ENCODE measurements around the gene WDR59. TPM values are rescaled to one million over a fixed set of nuclear protein-coding genes. Genes with fewer than 3 reads are reported as not detected.

Gene WDR59
- polyA plus RNA-seq, 3 donors, result 6.7 to 44.4 (median 7.8) TPM

DNA sequence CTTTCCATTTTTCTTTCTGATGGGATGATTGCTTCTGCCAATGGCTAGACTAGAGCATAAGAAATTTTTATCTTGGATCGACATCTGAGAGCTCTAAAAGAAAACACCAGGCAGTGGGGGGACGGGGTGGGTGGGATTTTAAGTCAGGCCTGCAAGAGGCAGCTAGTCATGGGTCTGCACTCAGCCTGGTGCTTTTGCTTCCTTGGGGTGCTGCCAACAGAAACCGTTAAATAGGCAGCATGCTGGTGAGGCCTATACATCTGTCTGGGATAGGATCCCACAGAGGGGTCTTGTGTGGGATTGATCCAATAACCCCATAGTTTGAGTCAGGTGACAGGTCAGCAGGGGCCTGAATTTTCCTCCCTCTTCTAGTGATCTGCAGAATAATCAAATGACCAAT, 40.8 kb upstream of the WDR59 start:
- 12% methylated on average over 3 of the region's 3 CpGs for WGBS (ENCODE audit: insufficient coverage)
- no peak overlapping the region for H3K4me3 ChIP-seq (replicated peaks in 1 of 3; ENCODE audit: low read depth in 2 of 3, low read length in 3 of 3)
- peaks cover 26% of the 10 kb centered on the region for H3K4me1 Mint-ChIP-seq

DNA sequence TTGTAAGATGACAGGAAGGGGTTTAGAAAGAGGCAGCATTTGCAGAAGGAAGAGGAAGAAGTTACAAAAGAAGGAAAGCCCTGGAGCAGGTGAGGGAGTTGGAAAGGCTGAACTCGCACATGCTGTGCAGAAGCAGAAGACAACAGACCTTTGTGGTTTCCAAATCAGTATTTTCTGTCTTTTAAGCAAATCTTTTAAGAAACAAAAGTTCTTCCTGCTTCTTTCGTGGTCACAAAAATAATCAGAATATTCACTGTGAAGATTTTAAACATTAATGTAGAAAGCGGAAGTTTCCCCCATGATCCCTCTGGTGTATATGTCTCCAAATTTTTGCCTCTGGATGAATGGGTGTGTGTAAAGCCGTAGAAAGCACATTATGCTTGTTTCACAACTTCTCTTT, 39.7 kb upstream of the WDR59 start:
- Histone ChIP-seq H3K36me3 (replicated peaks in 1 of 2; ENCODE audit: control insufficient read depth in 1 of 2, insufficient read depth in 2 of 2, low read length in 2 of 2) (peaks cover 0 to 15% of the 10 kb centered on the region in 2 donors), H3K79me2 (ENCODE audit: insufficient read depth, low read length) (peaks cover 70% of the 10 kb centered on the region), H2AFZ (ENCODE audit: insufficient read depth, low read depth, low read length, poor library complexity, severe bottlenecking) (no peak overlapping the region), H3K4me2 (replicated peaks; ENCODE audit: extremely low read depth, low read length, poor library complexity, severe bottlenecking) (peak overlapping the region; percentile 40), H3K9ac (ENCODE audit: insufficient read depth, low read length, poor library complexity, severe bottlenecking) (no peak overlapping the region), H3K4me3 (replicated peaks in 1 of 3; ENCODE audit: low read depth in 2 of 3, low read length in 3 of 3) (peak overlapping the region in 1 of 3 experiments; percentile 23), H3K9me3 (replicated peaks in 1 of 2; ENCODE audit: control insufficient read depth in 1 of 2, insufficient read depth in 1 of 2, low read length in 2 of 2) (peaks cover 13 to 14% of the 10 kb centered on the region in 2 donors), H4K20me1 (ENCODE audit: insufficient read depth, low read length) (no peaks in the 10 kb centered on the region), H3K27me3 (ENCODE audit: control insufficient read depth in 2 of 2, insufficient read depth in 2 of 2, low read length in 2 of 2) (no peaks in the 10 kb centered on the region), H3K27ac (ENCODE audit: low read depth in 1 of 2, low read length in 2 of 2) (peak overlapping the region in 1 of 2 donors; percentile 57), H3K4me1 (ENCODE audit: control insufficient read depth in 1 of 2, insufficient read depth in 2 of 2, low read length in 2 of 2) (peaks cover 23 to 28% of the 10 kb centered on the region in 2 donors)
- TF ChIP-seq, protein P1, sequence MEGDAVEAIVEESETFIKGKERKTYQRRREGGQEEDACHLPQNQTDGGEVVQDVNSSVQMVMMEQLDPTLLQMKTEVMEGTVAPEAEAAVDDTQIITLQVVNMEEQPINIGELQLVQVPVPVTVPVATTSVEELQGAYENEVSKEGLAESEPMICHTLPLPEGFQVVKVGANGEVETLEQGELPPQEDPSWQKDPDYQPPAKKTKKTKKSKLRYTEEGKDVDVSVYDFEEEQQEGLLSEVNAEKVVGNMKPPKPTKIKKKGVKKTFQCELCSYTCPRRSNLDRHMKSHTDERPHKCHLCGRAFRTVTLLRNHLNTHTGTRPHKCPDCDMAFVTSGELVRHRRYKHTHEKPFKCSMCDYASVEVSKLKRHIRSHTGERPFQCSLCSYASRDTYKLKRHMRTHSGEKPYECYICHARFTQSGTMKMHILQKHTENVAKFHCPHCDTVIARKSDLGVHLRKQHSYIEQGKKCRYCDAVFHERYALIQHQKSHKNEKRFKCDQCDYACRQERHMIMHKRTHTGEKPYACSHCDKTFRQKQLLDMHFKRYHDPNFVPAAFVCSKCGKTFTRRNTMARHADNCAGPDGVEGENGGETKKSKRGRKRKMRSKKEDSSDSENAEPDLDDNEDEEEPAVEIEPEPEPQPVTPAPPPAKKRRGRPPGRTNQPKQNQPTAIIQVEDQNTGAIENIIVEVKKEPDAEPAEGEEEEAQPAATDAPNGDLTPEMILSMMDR (IDR thresholded peaks at IDR 0.05), result no peak
- Mint-ChIP-seq H3K27ac (peak overlapping the region; percentile 10 to 89 (median 75)), H3K4me3 (peak overlapping the region; percentile 18 to 76), H3K9me3 (peaks cover 14 to 22% (median 20%) of the 10 kb centered on the region in 7 donors), H3K4me1 (peaks cover 26% of the 10 kb centered on the region), H3K36me3 (peaks cover 12 to 13% of the 10 kb centered on the region in 2 donors), H3K27me3 (ENCODE audit: low read depth in 3 of 3) (peaks cover 0 to under 1% (median 0%) of the 10 kb centered on the region in 3 donors)
- peak; percentile 42 to 51 (median 43) for DNase-seq
- WGBS (ENCODE audit: insufficient coverage), result no CpG with 5 or more reads among the region's 4 CpGs
- intact Hi-C loops (cut with micrococcal nuclease), result no loop called here

More for the DNA sequence above, 40.8 kb upstream of the WDR59 start:
- Histone ChIP-seq H3K27me3 (ENCODE audit: control insufficient read depth in 2 of 2, insufficient read depth in 2 of 2, low read length in 2 of 2) (no peaks in the 10 kb centered on the region), H4K20me1 (ENCODE audit: insufficient read depth, low read length) (no peaks in the 10 kb centered on the region), H3K36me3 (replicated peaks in 1 of 2; ENCODE audit: control insufficient read depth in 1 of 2, insufficient read depth in 2 of 2, low read length in 2 of 2) (peaks cover 0 to 12% of the 10 kb centered on the region in 2 donors), H3K27ac (ENCODE audit: low read depth in 1 of 2, low read length in 2 of 2) (no peak overlapping the region), H3K79me2 (ENCODE audit: insufficient read depth, low read length) (peaks cover 70% of the 10 kb centered on the region), H3K9me3 (replicated peaks in 1 of 2; ENCODE audit: control insufficient read depth in 1 of 2, insufficient read depth in 1 of 2, low read length in 2 of 2) (peaks cover 9 to 13% of the 10 kb centered on the region in 2 donors), H3K4me2 (replicated peaks; ENCODE audit: extremely low read depth, low read length, poor library complexity, severe bottlenecking) (no peak overlapping the region), H2AFZ (ENCODE audit: insufficient read depth, low read depth, low read length, poor library complexity, severe bottlenecking) (no peak overlapping the region), H3K9ac (ENCODE audit: insufficient read depth, low read length, poor library complexity, severe bottlenecking) (no peak overlapping the region), H3K4me1 (ENCODE audit: control insufficient read depth in 1 of 2, insufficient read depth in 2 of 2, low read length in 2 of 2) (peaks cover 23 to 28% of the 10 kb centered on the region in 2 donors)
- H3K27me3 Mint-ChIP-seq (ENCODE audit: low read depth in 3 of 3), result peaks cover 0 to 2% (median 0%) of the 10 kb centered on the region in 3 donors
- H3K27ac Mint-ChIP-seq, result no peak overlapping the region
- H3K4me3 Mint-ChIP-seq, result no peak overlapping the region
- TF ChIP-seq, protein P1 (IDR thresholded peaks at IDR 0.05), result no peak
- intact Hi-C loops (cut with micrococcal nuclease), result loop anchor here in 1 of 2 donors (5.0 kb wide), 1 partner anchor 37 kb away; no protein-coding TSS in a partner anchor
- peaks cover 11 to 13% (median 13%) of the 10 kb centered on the region in 7 donors for H3K9me3 Mint-ChIP-seq
- no peak for DNase-seq
- H3K36me3 Mint-ChIP-seq, result peaks cover 8 to 10% of the 10 kb centered on the region in 2 donors
